Neural cell (in vitro differentiated cells): ENCODE results near the gene EYA4. TPM values are rescaled to one million over a fixed set of nuclear protein-coding genes. Genes with fewer than 3 reads are reported as not detected.

Experiments
- H2AFZ ChIP-seq: fragments of 200-600, 300-800 bp; sonication (generic), shearing (Covaris generic); 2 replicates; pipeline ENCODE4 v1.6.0; 2014; ENCODE audit warnings: low read depth, mild to moderate bottlenecking, antibody characterized with exemption, low read length, moderate library complexity
- H3F3A ChIP-seq: fragments of 200-600 bp; shearing (Covaris generic); 2 replicates; pipeline ENCODE4 v1.6.1; 2016; ENCODE audit warnings: mild to moderate bottlenecking, moderate library complexity, mixed read lengths, antibody characterized with exemption, low read length; ENCODE audit not compliant: insufficient read depth, poor library complexity, severe bottlenecking
- H3K27ac ChIP-seq: fragments of 200-600, 300-800 bp; sonication (generic), shearing (Covaris generic); 2 replicates; pipeline ENCODE4 v1.5.1; 2014; ENCODE audit warnings: mild to moderate bottlenecking, low read length, moderate library complexity
- H3K27me3 ChIP-seq: fragments of 300-800, 200-600 bp; sonication (generic), shearing (Covaris generic); 2 replicates; pipeline ENCODE4 v1.6.0; 2014; ENCODE audit warnings: mild to moderate bottlenecking, low read depth, low read length, moderate library complexity; ENCODE audit not compliant: insufficient read depth
- H3K36me3 ChIP-seq: fragments of 300-800, 200-600 bp; sonication (generic), shearing (Covaris generic); 2 replicates; pipeline ENCODE4 v1.5.1; 2014; ENCODE audit warnings: mild to moderate bottlenecking, antibody characterized with exemption, low read length, moderate library complexity; ENCODE audit not compliant: insufficient read depth
- H3K4me2 ChIP-seq: fragments of 300-800, 200-600 bp; sonication (generic), shearing (Covaris generic); 2 replicates; pipeline ENCODE4 v1.6.0; 2014; ENCODE audit warnings: mild to moderate bottlenecking, low read length
- H3K4me3 ChIP-seq: fragments of 300-800, 200-600 bp; sonication (generic), shearing (Covaris generic); 2 replicates; pipeline ENCODE4 v1.5.1; 2014; ENCODE audit warnings: mild to moderate bottlenecking, low read length, moderate library complexity
- H3K79me2 ChIP-seq: fragments of 200-600 bp; shearing (Covaris generic); replicated peaks from 2 replicates; pipeline ENCODE4 v1.6.0; 2014; ENCODE audit warnings: mild to moderate bottlenecking, low read length, moderate library complexity; ENCODE audit not compliant: insufficient read depth
- H3K9ac ChIP-seq: fragments of 300-800, 200-600 bp; sonication (generic), shearing (Covaris generic); 2 replicates; pipeline ENCODE4 v1.6.1; 2016; ENCODE audit warnings: mild to moderate bottlenecking, low read length, mixed read lengths
- H3K9me2 ChIP-seq: fragments of 200-600 bp; shearing (Covaris generic); 2 replicates; pipeline ENCODE4 v1.6.1; 2016; ENCODE audit warnings: mild to moderate bottlenecking, low read length, mixed read lengths; ENCODE audit not compliant: insufficient read depth
- H3K9me3 ChIP-seq: fragments of 200-600, 300-800 bp; sonication (generic), shearing (Covaris generic); 2 replicates; pipeline ENCODE4 v1.6.1; 2016; ENCODE audit warnings: mild to moderate bottlenecking, mixed run types, low read length, moderate library complexity, mixed read lengths
- H4K20me1 ChIP-seq: fragments of 200-600 bp; shearing (Covaris generic); 2 replicates; pipeline ENCODE4 v1.6.1; 2016; ENCODE audit warnings: mild to moderate bottlenecking, mixed run types; ENCODE audit not compliant: insufficient read depth
- CTCF ChIP-seq: fragments of 450-650 bp; IDR thresholded peaks from 2 replicates; pipeline ENCODE4 v1.5.1; 2014; ENCODE audit warnings: antibody characterized with exemption, mild to moderate bottlenecking, moderate library complexity; ENCODE audit not compliant: poor library complexity, severe bottlenecking
- EP300 ChIP-seq: fragments of 450-650 bp; conservative IDR thresholded peaks from 2 replicates; pipeline ENCODE4 v1.6.1; 2014; ENCODE audit warnings: antibody characterized with exemption, mild to moderate bottlenecking, moderate library complexity; ENCODE audit not compliant: poor library complexity, severe bottlenecking
- EZH2 ChIP-seq: fragments of 200-600, 300-800 bp; shearing (Covaris generic), sonication (generic); IDR thresholded peaks from 2 replicates; pipeline ENCODE4 v1.6.1; 2014; ENCODE audit warnings: antibody characterized with exemption, low read length, borderline replicate concordance, mild to moderate bottlenecking; ENCODE audit not compliant: insufficient read depth, poor library complexity, severe bottlenecking
- MXI1 ChIP-seq: fragments of 450-650 bp; conservative IDR thresholded peaks from 2 replicates; pipeline ENCODE4 v1.6.1; 2014; ENCODE audit warnings: antibody characterized with exemption, mild to moderate bottlenecking; ENCODE audit not compliant: poor library complexity, severe bottlenecking
- POLR2AphosphoS5 ChIP-seq: IDR thresholded peaks from 2 replicates; pipeline ENCODE4 v1.6.1; 2012
- RAD21 ChIP-seq: fragments of 450-650 bp; conservative IDR thresholded peaks from 2 replicates; pipeline ENCODE4 v1.6.1; 2014; ENCODE audit warnings: antibody characterized with exemption, mild to moderate bottlenecking, moderate library complexity
- REST ChIP-seq: IDR thresholded peaks from 2 replicates; pipeline ENCODE4 v1.6.1; 2012; ENCODE audit warnings: borderline replicate concordance
- SMC3 ChIP-seq: fragments of 450-650 bp; conservative IDR thresholded peaks from 2 replicates; pipeline ENCODE4 v1.6.1; 2014; ENCODE audit warnings: antibody characterized with exemption, mild to moderate bottlenecking, moderate library complexity; ENCODE audit not compliant: poor library complexity
- TAF1 ChIP-seq: IDR thresholded peaks from 2 replicates; pipeline ENCODE4 v1.6.1; 2012; ENCODE audit warnings: low read depth
- polyA plus RNA-seq: library from polyadenylated mRNA; depleted of rRNA; stranded (reverse); fragments of >200 nt; gene quantifications from 2 replicates; pipeline ENCODE4 v1.2.3, GENCODE V29; 2014

Gene EYA4
- polyA plus RNA-seq, 1 donor from 2014 or later: 2.6 TPM

GRCh38 chr6:133202610-133203343 is 38.4 kb upstream of the EYA4 start:
- H3K9ac ChIP-seq: no peak overlapping the region
- TF ChIP-seq MXI1 (no peak), RAD21 (no peak), POLR2AphosphoS5 (no peak), SMC3 (no peak), EZH2 (no peak), CTCF (no peak), EP300 (no peak), REST (no peak), TAF1 (no peak)
- no peaks in the 10 kb centered on the region for H3K9me2 ChIP-seq
- no peaks in the 10 kb centered on the region for H3F3A ChIP-seq
- H2AFZ ChIP-seq: no peak overlapping the region
- no peaks in the 10 kb centered on the region for H3K36me3 ChIP-seq
- no peaks in the 10 kb centered on the region for H3K9me3 ChIP-seq
- H3K4me3 ChIP-seq: no peak overlapping the region
- H3K4me2 ChIP-seq: no peak overlapping the region
- H4K20me1 ChIP-seq: no peaks in the 10 kb centered on the region
- H3K27me3 ChIP-seq: no peaks in the 10 kb centered on the region
- H3K79me2 ChIP-seq: no peaks in the 10 kb centered on the region
- no peak overlapping the region for H3K27ac ChIP-seq

- TF ChIP-seq POLR2AphosphoS5 (no peak), EP300 (no peak), RAD21 (no peak), CTCF (no peak), SMC3 (no peak), EZH2 (no peak), REST (no peak), MXI1 (no peak), TAF1 (no peak)
- Histone ChIP-seq H3K27ac (no peak overlapping the region), H2AFZ (no peak overlapping the region), H3K79me2 (no peaks in the 10 kb centered on the region), H3K9me3 (no peaks in the 10 kb centered on the region), H3K27me3 (no peaks in the 10 kb centered on the region), H3K9ac (no peak overlapping the region), H3K9me2 (no peaks in the 10 kb centered on the region), H3F3A (no peaks in the 10 kb centered on the region), H3K36me3 (no peaks in the 10 kb centered on the region), H3K4me2 (no peak overlapping the region), H3K4me3 (no peak overlapping the region), H4K20me1 (no peaks in the 10 kb centered on the region)
Observed at GRCh38 chr6:133203344-133203697, 37.8 kb upstream of the EYA4 start.
